HG02884 (cell line): ENCODE results near the gene RPL37A.

ENCODE experiments used
- ATAC-seq: cut with Tn5 transposase; IDR thresholded peaks from one replicate; pipeline ENCODE4 v1.9.1; 2021; ENCODE audit warnings: mild to moderate bottlenecking, moderate library complexity; ENCODE audit not compliant: unreplicated experiment

The RPL37A gene

DNA sequence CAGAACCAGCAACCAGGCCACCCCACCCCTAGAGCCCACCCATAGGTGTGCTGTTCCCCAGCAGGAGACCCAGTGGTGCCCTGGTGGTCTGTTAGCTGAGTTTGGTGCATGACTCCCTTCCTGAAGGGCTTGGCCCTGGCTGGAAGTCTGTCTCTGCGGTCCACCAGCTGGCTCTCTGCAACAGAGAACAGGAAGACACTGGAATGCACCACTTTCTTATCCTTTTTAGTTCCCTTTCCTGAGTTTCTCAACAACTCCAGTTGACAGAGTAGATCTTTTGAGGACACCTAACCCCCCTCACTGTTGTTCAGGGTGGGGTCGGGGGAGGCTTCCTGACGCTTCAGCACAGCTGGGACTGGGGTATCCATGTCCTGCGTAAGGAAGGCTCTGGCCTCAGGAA is 11.9 kb upstream of the RPL37A start:
- no peak for ATAC-seq

DNA sequence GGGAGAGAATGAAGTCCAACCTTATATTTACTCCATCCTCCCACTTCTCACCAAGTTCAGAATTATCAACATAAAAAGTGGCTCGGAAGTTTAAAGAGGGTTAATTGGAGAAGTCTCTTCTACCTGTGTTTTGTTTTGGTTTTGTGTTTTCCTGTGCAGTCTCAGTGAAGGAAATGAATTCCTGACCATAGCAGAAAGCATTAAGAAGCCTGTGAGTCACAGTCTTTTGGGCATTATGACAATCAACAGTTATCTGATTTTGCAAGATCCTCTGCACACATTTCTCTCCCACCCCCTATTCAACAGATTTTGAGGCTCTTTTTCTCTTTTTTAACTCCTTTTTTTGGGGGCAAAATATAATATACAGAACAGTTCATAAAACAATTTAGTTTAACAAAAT is 8.6 kb upstream of the RPL37A start:
- ATAC-seq, result no peak

DNA sequence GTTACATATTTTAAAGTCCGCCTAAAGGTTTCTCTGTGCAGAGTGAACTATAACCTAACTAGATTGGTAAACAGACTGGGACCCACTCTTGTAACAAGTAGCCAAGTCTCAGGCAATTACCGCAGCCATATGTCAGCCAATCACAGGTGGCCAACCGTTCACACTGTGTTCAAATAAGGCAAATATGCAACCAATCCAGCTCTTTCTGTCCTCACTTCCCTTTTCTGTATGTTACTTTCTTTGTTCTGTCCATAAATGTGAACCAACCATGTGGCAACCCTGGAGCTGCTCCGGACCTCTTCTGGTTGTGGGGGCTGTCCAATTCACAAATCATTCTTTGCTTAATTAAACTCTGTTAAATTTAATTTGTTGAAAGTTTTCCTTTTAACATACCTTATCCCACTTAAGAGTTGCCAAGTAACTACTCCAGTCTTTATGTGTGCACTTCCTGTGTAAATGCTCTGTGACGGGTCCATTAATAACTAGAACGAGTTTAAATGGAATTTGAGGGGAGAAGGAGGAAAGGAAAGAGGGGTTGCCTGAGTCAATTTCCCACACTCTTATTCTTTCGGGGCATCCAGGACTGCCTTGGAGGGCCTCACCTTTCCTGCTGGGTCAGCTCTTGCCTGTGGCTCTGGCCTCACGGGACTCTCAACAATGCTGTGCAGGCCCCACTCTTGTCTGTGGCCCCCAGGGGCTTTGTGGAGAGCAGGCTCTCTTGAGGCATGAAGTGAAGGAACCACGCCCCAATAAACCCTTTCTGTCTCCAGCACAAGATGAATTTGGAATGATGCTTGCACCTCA is 6.6 kb upstream of the RPL37A start:
- peak; percentile 64 for ATAC-seq

DNA sequence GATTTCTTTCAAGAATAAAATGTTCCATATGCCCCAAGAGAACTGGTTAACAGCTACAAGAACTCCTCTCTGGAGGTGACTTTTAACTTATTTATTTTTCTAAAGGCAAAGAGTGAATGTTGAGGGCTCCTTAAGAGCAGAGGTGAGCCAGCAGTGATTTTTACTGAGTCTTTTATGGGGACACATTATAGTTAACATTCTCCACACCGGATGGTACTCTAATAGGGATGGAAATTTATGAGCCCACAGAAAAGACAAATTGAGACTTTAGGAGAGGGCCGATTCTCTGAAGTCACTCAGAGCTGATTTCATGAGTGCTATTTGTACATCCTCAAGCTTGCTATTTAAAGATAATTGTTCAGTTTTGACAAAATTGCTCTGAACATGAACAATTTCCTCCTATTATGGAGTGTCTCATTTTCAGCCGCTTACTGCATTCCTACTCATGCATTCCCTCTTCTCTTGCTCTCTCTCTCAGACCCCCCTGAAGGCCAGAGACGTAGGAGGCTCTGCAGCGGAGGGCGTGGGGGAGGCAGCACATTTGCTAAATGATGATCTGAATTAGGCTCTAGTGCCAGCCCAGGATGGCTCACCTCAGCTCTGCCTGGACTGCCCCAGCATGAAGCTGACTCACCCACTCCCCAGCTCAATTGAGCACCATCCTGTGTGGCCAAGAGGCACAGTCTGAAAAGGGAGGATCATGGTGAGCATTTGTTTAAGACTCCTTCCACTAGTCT is 5.9 kb upstream of the RPL37A start:
- no peak for ATAC-seq

DNA sequence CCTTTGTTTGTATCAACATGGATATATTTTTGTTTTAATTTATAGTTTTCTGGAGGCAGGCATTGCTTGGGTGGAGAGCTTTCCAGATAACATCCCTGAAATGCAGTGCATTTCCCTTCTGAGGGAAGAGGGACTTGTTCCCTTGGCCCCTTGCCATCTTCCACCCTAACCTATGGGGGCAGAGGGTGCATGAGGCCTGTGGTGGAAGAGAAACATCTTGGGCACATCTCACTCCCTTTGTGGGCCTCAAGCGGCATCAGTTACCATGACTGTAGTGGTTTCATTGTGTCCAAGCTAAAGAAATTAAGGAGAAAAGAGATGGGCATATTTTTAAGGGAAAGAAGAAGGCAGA is 5.3 kb upstream of the RPL37A start:
- no peak for ATAC-seq

DNA sequence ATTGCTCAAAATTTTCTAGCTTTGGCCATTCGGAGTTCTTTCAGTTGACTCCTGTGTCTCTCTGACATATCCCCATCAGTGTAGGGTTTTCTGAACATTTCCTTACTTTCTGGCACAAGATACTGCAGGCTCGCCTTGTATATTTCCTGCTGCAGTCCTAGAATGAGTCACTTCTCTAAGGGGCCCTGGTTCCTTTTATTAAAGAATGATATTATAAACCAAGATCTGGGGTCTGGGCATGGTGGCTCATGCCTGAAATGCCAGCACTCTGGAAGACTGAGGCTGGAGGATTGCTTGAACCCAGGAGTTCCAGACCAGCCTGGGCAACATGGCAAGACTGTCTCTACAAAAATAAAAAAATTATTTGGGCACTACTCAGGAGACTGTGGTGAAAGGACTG is 3.0 kb upstream of the RPL37A start:
- no peak for ATAC-seq

DNA sequence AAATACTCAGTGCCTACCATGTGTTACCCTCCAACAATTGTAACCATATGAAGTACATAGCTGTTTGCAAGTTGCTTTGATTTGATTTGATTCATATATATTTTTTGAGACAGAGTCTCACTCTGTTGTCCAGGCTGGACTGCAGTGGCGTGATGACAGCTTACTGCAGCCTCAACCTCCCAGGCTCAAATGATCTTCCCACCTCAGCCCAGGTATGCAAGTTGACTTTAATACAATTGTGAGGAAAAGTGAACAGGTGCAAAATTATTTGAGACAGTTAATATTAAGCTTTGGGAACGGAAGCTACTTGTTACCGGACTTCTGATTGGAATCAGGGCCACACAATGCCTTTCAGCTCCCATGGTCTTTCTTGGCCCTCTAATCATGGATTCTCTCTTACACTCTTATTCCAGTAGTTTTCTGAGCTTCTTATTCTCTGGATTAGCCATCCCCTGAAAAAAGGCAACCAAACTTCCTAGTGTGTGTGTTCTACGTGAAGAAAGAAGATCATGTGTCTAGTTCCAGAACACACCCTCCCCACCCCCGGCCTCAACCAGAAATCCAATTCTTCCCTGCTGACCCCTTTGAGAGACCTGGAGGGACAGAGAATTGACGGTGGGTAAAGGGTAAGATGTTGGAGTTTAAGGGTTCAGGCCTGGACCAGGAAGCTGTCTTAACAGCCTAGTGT is 1.1 kb upstream of the RPL37A start:
- no peak for ATAC-seq

DNA sequence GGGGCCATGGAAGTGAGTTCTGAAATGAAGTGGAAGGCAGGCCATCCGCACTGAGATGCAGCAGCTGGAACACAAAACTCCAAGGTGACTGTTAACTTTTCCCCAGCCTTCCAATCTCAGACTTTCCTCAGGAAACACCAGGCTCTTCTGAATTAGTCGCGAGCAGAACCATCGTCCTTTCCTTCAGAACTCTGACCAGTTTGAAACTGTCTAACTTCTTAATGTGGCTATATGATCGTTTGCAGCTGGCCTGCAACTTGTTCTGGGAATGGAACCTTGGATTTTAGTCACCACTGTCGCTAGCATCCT is 620 bp upstream of the RPL37A start:
- ATAC-seq, result no peak

DNA sequence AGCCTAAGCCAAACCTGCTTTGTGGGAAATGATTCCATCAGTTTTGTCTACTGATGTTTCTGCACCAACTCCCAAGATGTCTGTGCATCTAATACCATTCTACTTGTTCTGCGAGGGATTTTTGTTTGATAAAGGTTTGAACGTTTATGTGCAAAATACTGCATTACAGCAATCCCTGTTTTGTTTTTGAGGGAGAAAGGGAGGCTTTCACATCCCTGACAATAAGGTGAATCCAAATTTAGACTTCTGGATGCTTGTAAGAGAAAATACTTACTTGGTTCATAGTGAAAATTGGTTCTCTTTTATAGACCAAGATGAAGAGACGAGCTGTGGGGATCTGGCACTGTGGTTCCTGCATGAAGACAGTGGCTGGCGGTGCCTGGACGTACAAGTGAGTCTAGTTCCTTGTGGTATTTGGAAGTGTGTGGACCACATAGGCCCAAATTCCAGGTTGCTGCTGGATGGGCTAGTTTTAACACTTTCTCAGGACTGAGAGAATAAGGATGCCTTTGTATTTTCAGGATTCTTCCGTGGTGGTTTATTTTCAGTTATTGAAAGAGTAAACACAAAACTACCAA is 1.1 kb downstream of the RPL37A start:
- no peak for ATAC-seq

DNA sequence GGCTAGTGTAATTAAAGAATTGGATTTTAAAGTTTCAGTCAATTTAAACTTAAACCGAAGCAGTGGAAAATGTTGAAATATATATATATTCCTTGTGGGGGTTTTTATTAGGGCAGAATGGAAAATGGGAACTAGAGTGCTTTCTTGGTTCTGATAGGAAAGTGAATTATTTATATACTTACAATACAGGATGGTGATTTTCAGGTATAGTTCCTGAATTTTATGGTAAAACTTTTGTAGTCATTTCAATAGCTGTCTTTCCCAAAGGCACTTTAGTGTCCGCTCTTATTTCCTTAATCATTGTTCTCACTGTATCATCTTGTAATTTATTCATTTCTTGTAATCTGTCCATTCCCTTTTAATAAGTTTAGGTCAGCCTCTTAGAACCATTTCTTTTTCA is 1.9 kb downstream of the RPL37A start:
- ATAC-seq, result no peak

DNA sequence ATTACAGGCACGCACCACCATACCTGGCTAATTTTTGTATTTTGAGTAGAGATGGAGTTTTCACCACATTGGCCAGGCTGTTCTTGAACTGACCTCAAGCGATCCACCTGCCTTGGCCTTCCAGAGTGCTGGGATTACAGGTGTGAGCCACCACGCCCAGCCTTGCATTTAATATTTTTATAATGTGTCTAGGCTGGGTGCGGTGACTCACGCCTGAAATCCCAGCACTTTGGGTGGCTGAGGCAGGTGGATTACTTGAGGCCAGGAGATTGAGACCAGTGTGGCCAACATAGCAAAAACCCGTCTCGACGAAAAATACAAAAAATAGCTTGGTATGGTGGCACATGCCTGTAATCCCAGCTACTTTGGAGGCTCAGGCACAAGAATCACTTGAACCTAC is 3.2 kb downstream of the RPL37A start:
- ATAC-seq, result no peak

DNA sequence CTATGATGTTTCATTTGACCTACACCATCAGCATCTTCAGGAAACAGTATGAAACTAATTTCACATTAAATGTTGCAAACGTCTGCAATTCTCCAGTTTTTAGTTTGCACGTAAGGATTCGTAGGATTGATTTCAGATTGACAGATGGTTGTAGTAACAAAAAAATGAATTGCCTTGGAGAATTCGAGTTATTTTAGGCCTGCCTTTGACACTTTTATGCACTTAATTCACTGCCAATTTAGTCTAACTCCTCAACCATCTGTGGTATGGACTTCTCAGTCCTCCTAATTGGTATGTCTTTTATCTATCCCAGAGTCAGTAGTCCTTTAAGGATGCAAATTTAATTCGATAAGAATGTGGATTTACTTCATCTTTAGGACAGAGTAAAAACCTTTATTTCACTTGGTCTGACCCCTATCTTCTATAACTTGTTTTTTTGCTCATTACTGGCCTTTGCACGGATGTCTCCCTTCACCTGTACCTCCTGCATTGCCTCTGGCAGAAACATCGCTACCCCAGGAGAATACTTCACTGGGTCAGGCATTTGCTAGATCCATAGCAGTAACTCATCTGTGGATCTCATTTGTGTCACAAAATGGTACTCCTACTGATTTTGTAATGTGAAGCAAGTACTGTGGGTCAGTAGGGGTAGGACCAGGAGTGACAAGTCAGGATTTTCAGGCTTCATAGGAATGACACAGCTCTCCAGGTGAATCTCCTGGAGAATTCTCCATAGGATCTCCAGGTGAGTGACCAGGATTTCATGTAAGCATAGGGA is 3.9 kb downstream of the RPL37A start:
- no peak for ATAC-seq

DNA sequence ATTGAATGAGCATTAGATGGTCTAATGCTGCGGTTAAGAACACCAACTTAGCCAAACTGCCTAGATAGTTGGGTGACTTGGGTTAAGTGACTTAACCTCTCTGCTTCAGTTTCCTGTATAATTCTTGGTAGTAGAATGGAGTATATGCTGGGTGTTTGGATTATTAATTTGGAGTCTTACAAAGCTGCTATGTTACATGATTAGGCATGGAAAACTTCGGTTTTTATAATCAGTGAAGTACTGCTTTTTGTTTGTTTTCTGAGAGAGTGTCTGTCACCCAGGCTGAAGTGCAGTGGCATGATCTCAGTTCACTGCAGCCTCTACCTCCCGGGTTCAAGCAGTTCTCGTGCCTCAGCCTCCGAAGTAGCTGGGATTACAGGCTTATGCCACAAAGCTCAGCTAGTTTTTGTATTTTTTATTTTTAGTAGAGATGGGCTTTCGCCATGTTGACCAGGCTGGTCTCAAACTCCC is 4.5 kb downstream of the RPL37A start:
- ATAC-seq, result no peak

DNA sequence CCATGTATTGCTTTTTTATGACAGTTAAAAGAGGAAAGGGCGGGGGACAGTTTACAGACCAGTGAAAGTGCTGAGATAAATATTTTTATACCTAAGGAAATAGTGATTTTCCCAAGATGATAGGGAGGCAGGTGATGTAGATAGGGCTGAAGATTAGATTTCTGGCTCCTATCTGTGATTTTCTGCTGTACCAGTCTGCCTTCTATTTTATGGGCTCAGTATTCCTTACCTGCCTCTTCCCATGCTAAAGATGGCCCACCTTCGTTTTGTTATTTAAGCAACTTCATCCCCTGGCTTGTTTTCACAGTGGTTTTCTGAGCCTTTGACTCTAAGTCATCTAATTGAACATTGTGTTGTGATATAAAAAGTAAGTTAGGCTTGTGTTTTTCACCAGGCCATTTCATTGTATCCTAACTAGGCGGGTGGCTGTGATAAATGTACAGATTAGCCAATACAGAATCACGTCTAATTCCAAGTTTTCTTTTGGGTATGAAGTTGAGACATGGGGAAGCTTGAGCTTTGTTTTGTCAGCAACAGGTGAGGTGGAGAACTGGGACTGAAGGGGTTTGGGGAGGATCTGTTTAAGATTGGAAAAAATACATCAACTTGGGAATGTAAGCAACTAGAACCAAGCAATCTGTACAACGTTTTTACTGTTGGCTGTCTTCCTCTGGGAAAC is 5.2 kb downstream of the RPL37A start:
- ATAC-seq, result no peak

DNA sequence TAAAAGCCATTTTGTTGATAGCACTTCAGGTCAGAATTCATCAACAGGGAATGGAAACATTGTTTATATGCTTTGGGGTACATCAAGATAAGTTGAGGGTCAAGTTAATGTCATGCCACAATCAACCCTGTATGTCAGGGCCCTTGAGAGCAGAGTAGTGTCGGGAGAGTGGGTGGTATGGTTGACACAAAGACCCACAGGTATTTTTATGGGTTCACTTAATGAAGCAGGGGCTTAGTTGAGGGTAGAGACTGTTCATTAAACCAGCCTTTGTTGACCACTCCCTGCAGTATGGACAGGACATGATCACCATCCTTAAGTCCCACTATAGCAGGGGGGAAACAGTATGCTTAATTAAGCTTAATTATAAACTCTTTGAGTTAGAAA is 5.7 kb downstream of the RPL37A start:
- ATAC-seq, result no peak

DNA sequence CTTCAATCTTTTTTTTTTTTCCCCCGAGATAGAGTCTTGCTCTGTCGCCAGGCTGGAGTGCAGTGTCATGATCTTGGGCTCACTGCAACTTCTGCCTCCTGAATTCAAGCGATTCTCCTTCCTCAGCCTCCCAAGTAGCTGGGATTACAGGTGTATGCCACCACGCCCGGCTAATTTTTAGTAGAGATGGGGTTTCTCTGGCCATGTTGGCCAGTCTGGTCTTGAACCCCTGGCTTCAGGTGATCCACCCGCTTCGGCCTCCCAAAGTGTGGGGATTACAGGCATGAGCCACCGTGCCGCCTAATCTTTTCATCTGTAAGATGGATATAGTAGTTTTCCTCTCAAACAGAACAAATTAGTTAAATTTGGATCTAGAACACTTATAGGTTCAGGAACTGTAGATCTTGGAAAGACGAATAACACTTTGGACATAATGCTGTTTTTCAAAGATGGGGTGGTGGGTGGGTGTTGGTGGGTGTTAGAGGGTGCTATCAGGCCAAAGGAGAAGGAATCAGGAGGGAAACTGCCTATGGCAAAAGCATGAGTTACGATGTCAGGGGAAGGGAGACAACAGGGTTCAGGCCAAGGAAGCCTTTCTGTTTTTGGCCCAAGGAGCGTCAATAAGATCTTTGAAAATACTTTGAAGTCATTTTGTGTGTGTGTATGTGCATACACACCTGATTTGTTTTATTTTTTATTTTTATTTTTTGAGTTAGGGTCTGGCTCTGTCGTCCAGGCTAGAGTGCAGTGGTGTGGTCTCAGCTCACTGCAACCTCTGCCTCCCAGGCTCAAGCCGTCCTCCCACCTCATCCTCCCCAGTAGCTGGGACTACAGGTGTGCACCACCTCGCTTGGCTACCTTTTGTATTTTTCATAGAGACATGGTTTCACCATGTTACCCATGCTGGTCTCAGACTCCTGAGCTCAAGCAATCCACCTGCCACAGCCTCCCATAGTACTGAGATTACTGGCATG is 6.8 kb downstream of the RPL37A start:
- ATAC-seq, result no peak

DNA sequence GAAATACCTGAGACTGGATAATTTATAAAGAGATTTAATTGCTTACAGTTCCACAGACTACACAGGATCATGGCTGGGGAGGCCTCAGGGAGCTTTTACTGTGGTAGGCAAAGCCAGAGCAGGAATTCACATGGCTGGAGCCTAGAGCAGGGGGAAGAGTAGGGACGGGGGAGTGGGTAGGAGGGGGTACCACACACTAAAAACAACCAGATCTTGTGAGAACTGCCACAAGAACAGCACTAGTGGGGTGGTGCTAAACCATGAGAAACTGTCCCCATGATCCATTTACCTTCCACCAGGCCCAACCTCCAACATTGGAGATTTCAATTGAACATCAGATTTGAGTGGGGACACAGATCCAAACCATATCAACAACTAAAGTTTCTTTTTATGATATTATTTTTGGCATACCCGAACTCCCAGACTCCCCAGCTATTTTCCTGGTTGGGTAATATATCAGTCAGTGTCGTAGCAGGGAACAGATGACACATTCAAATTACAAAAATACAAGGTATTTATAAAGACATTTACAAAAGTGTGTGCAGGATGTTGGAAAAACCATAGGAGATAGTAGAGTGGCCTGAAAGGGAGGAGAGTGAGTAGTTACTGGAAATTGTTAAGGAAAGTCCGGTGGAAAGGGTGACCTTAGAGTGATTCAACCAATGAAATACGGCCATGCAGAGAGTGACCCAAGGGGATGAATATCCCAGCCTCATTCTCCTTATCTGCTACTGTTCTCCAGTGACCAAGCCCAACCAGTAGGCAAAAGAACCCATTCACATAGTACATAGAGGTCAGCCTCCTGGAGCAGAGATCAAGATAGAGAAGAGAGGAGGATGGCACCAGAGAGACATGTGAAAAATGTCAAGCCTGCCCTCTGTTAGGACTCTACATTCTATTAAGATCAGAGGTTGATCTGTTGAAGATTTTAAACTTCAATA is 8.8 kb downstream of the RPL37A start:
- ATAC-seq, result no peak

DNA sequence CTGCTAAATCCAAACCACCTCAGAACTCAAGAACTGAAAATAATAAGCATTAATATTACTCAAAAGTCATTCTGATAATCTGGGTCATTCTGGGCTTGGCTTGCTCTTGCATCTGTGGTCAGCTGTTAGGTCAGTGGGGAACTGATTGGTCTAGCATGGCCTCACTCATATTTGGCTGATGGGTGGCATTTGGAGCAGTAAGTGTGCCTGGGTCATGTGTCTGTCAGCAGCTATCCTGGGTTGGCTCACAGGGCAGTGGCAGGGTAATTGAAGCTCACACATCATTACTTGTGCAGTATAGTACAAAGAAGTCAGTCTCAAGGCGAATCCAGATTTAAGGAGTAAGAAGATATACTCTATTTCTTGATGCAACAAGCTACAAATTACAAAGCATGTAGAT is 9.6 kb downstream of the RPL37A start:
- no peak for ATAC-seq
